ENCODE measurements around the gene CADM1. TPM values are rescaled to one million over a fixed set of nuclear protein-coding genes. Genes with fewer than 3 reads are reported as not detected.

CADM1 gene
- total RNA-seq, 1 experiment from 2014 or later: 1.1 TPM

- H3K9me2 ChIP-seq (replicated peaks; ENCODE audit: low read length): no peaks in the 10 kb centered on the region
- DNase-seq (no peak), ATAC-seq (no peak)
- no peaks in the 10 kb centered on the region for H4K20me1 ChIP-seq (ENCODE audit: low read length)
- POLR2A ChIA-PET (ENCODE audit: unreplicated experiment): no interaction called here
- H3K9ac ChIP-seq (ENCODE audit: low read length): no peak overlapping the region
- no peak overlapping the region for H3K27ac ChIP-seq (ENCODE audit: low read length)
- intact Hi-C loops (cut with micrococcal nuclease): no loop called here
- H2AFZ ChIP-seq (ENCODE audit: low read length): no peak overlapping the region
- H3K4me2 ChIP-seq (ENCODE audit: low read length): no peak overlapping the region
- H3K27me3 ChIP-seq (ENCODE audit: low read length): no peaks in the 10 kb centered on the region
- no peaks in the 10 kb centered on the region for H3K79me2 ChIP-seq (ENCODE audit: low read length)
- no peaks in the 10 kb centered on the region for H3K4me1 ChIP-seq (ENCODE audit: insufficient read depth, low read length)
- TF ChIP-seq, protein P1, sequence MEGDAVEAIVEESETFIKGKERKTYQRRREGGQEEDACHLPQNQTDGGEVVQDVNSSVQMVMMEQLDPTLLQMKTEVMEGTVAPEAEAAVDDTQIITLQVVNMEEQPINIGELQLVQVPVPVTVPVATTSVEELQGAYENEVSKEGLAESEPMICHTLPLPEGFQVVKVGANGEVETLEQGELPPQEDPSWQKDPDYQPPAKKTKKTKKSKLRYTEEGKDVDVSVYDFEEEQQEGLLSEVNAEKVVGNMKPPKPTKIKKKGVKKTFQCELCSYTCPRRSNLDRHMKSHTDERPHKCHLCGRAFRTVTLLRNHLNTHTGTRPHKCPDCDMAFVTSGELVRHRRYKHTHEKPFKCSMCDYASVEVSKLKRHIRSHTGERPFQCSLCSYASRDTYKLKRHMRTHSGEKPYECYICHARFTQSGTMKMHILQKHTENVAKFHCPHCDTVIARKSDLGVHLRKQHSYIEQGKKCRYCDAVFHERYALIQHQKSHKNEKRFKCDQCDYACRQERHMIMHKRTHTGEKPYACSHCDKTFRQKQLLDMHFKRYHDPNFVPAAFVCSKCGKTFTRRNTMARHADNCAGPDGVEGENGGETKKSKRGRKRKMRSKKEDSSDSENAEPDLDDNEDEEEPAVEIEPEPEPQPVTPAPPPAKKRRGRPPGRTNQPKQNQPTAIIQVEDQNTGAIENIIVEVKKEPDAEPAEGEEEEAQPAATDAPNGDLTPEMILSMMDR (conservative IDR thresholded peaks at IDR 0.05; ENCODE audit: low read depth, low read length): no peak
- no peak for TF ChIP-seq EZH2 (IDR thresholded peaks at IDR 0.05; ENCODE audit: low read length, unreplicated experiment)
- TF ChIP-seq EZH2phosphoT487 (IDR thresholded peaks at IDR 0.05; ENCODE audit: borderline replicate concordance, low read length): no peak
- CTCF ChIA-PET: no interaction called here
- H3K9me3 ChIP-seq (ENCODE audit: low read length): no peaks in the 10 kb centered on the region
- H3F3A ChIP-seq (ENCODE audit: low read length, unreplicated experiment): no peaks in the 10 kb centered on the region
- H3K4me3 ChIP-seq (ENCODE audit: low read length): no peak overlapping the region
- H3K36me3 ChIP-seq (ENCODE audit: low read depth, low read length): no peaks in the 10 kb centered on the region
- no TSS peak for BruUV-seq (replicated peaks)
These were observed 200.2 kb downstream of the CADM1 start for GRCh38 chr11:115303929-115304531.

GRCh38 chr11:115302946-115303703, 201.1 kb downstream of the CADM1 start:
- intact Hi-C loops (cut with micrococcal nuclease): no loop called here
- Histone ChIP-seq H3K9me2 (replicated peaks; ENCODE audit: low read length) (no peaks in the 10 kb centered on the region), H3K27me3 (ENCODE audit: low read length) (no peaks in the 10 kb centered on the region), H3K27ac (ENCODE audit: low read length) (no peak overlapping the region), H3K4me3 (ENCODE audit: low read length) (no peak overlapping the region), H3K4me1 (ENCODE audit: insufficient read depth, low read length) (no peaks in the 10 kb centered on the region), H3K4me2 (ENCODE audit: low read length) (no peak overlapping the region), H3K9me3 (ENCODE audit: low read length) (no peaks in the 10 kb centered on the region), H3K36me3 (ENCODE audit: low read depth, low read length) (no peaks in the 10 kb centered on the region), H3F3A (ENCODE audit: low read length, unreplicated experiment) (no peaks in the 10 kb centered on the region), H4K20me1 (ENCODE audit: low read length) (no peaks in the 10 kb centered on the region), H3K9ac (ENCODE audit: low read length) (no peak overlapping the region), H2AFZ (ENCODE audit: low read length) (no peak overlapping the region), H3K79me2 (ENCODE audit: low read length) (no peaks in the 10 kb centered on the region)
- TF ChIP-seq EZH2 (IDR thresholded peaks at IDR 0.05; ENCODE audit: low read length, unreplicated experiment): no peak
- TF ChIP-seq EZH2phosphoT487 (IDR thresholded peaks at IDR 0.05; ENCODE audit: borderline replicate concordance, low read length): no peak
- TF ChIP-seq, protein P1 (conservative IDR thresholded peaks at IDR 0.05; ENCODE audit: low read depth, low read length): no peak
- BruUV-seq (replicated peaks): no TSS peak
- ATAC-seq: no peak
- CTCF ChIA-PET: no interaction called here
- DNase-seq: no peak
- POLR2A ChIA-PET (ENCODE audit: unreplicated experiment): no interaction called here
